Heart left ventricle (tissue), 16 donors: Measurements from ENCODE around the gene ZFYVE21. TPM values are rescaled to one million over a fixed set of nuclear protein-coding genes. Genes with fewer than 3 reads are reported as not detected.

Source experiments
- ATAC-seq, 4 donors: fragments of 200-7000 bp; cut with Tn5 transposase; one replicate each; pipeline ENCODE4 v1.9.1; 2020 to 2022; ENCODE audit warnings: moderate library complexity in 4 of 4, mild to moderate bottlenecking in 3 of 4, moderate number of reproducible peaks in 1 of 4
- DNase-seq, 5 donors: peaks; one replicate each; pipeline ENCODE4 v3.0.0-alpha.2; 2020
- H3K27ac ChIP-seq, 12 donors: fragments of 200-600 bp; sonication (generic) in 4 of 12; one replicate each; pipeline versions ENCODE4 v1.5.0 to v1.8.0; 2016 to 2022; ENCODE audit warnings: mild to moderate bottlenecking in 2 of 12
- H3K27me3 ChIP-seq, 9 donors: fragments of 200-600 bp; sonication (generic) in 2 of 9; one replicate each; pipeline versions ENCODE4 v1.5.1 to v1.8.0; 2016 to 2022; ENCODE audit warnings: mild to moderate bottlenecking in 3 of 9
- H3K36me3 ChIP-seq, 9 donors: fragments of 200-600 bp; sonication (generic) in 2 of 9; one replicate each; pipeline versions ENCODE4 v1.5.0 to v1.8.0; 2018 to 2022; ENCODE audit warnings: mild to moderate bottlenecking in 2 of 9
- H3K4me1 ChIP-seq, 12 donors: fragments of 200-600 bp; sonication (generic) in 4 of 12; one replicate each; pipeline versions ENCODE4 v1.5.0 to v1.8.0; 2016 to 2022; ENCODE audit warnings: mild to moderate bottlenecking in 3 of 12
- H3K4me3 ChIP-seq, 12 donors: fragments of 200-600 bp; sonication (generic) in 4 of 12; one replicate each; pipeline versions ENCODE4 v1.5.0 to v1.8.0; 2017 to 2022; ENCODE audit warnings: mild to moderate bottlenecking in 9 of 12, moderate library complexity in 4 of 12
- H3K9me3 ChIP-seq, 12 donors: fragments of 200-600 bp; sonication (generic) in 4 of 12; one replicate each; pipeline versions ENCODE4 v1.5.0 to v1.8.0; 2016 to 2022; ENCODE audit warnings: mild to moderate bottlenecking in 1 of 12
- POLR2A ChIP-seq, 2 donors: fragments of 450-650 bp; IDR thresholded peaks; one replicate each; pipeline ENCODE4 v1.6.1; 2017; ENCODE audit warnings: antibody characterized with exemption in 2 of 2, mild to moderate bottlenecking in 2 of 2, moderate library complexity in 2 of 2
- WGBS, 4 donors: extraction: QIAGEN DNeasy Blood & Tissue Kit in 2 of 4; methylation state at CpG; one replicate each; pipeline versions ENCODE4 v1.1.5 to v1.1.7; 2013 to 2018; 5-methylcytosine and 5-hydroxymethylcytosine counted together
- intact Hi-C, 10 donors: fragments of 100-400 bp; cut with DNase I; formaldehyde crosslinking; loops; one replicate each; pipeline versions ENCODE4 v1.11.1 to v1.14.2; 2022
- polyA plus RNA-seq, 2 donors: library from polyadenylated mRNA; stranded (reverse); fragments of 200-250 nt; gene quantifications; one replicate each; pipeline ENCODE4 v1.2.3, GENCODE V29; 2013
- total RNA-seq, 9 donors: library from RNA; depleted of rRNA in 2 of 9; stranded (reverse); fragments of >200 nt in 2 of 9; fragmentation: NEBNext Ultra II Directional in 3 of 9; extraction: Animal tissue kit (Norgen Biotek cat#: 25700) in 3 of 9; gene quantifications; one replicate each; pipeline versions ENCODE4 v1.1.0 to v1.2.4, GENCODE V29; 2016 to 2023
- TF ChIP-seq, protein P1 (sequence below), 12 donors: fragments of 200-600 bp; sonication (generic) in 4 of 12; IDR thresholded peaks; one replicate each; pipeline versions ENCODE4 v1.5.0 to v1.8.0; 2018 to 2022; ENCODE audit warnings: antibody characterized with exemption in 12 of 12, mild to moderate bottlenecking in 5 of 12
- donor health status: ischemic (EF 13 %, LVEDD 7.1; RV severe dilation, severe dysfunction).
- donor health status: healthy with polysubstance abuse.
- donor health status: DM: no; HTN: yes; CAD: no.
- donor health status: DM: no; HTN: no; CAD: no.
- donor health status: ischemic (EF 25% LVEDD 6.9; RV normal size, moderate dysfunction).
- donor health status: ischemic (EF 25% LVEDD 5.7; RV mildly dilated, moderate dysfunction).
- donor health status: healthy.
- donor health status: DM: yes; HTN: yes; CAD: no.
- donor health status: ischemic (EF 35%, LVEDD 5.7; RV mildly dilated, moderate dysfunction).
- donor health status: nonischemic (EF 11% LVEDD 7.7; RV severe dilation, severe dysfunction).
- donor health status: DM: yes; HTN: yes; CAD: no.
- donor health status: PGD.
- donor health status: ischemic (EF 29% LVEDD 5.4; RV normal size, mild dysfunction).
- donor health status: nonischemic (EF 23%, LVEDD 6.1; RV moderate dilation, normal function).

Gene ZFYVE21
- total and polyA plus RNA-seq, 11 donors = 44.1 to 86.1 (median 52.5) TPM

DNA sequence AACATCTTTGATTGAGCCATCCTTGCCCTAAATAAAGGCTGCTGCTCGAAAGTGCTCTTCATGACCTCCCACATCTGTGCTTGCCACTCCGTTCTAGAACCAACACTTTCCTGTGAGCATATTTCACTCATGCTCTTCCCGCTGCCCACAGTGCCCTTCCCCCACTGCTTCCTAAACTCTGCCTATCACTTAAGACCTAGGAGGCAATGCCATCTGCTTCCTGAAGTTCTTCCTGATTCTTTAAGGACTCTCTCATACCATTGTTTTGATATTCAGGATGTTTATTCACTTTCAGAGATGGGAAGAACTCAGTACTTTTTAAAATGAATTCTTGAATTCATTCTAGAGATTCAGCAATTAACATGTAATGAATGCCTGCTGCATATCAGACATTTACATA lies 49.9 kb downstream of the ZFYVE21 start:
- H3K4me1 ChIP-seq = peaks cover 0 to 15% (median 2%) of the 10 kb centered on the region in 12 donors
- H3K9me3 ChIP-seq = no peaks in the 10 kb centered on the region
- no peak for TF ChIP-seq POLR2A (IDR thresholded peaks at IDR 0.05)
- TF ChIP-seq, protein P1, sequence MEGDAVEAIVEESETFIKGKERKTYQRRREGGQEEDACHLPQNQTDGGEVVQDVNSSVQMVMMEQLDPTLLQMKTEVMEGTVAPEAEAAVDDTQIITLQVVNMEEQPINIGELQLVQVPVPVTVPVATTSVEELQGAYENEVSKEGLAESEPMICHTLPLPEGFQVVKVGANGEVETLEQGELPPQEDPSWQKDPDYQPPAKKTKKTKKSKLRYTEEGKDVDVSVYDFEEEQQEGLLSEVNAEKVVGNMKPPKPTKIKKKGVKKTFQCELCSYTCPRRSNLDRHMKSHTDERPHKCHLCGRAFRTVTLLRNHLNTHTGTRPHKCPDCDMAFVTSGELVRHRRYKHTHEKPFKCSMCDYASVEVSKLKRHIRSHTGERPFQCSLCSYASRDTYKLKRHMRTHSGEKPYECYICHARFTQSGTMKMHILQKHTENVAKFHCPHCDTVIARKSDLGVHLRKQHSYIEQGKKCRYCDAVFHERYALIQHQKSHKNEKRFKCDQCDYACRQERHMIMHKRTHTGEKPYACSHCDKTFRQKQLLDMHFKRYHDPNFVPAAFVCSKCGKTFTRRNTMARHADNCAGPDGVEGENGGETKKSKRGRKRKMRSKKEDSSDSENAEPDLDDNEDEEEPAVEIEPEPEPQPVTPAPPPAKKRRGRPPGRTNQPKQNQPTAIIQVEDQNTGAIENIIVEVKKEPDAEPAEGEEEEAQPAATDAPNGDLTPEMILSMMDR (IDR thresholded peaks at IDR 0.05) = no peak
- no peak overlapping the region for H3K27ac ChIP-seq
- no peak overlapping the region for H3K4me3 ChIP-seq
- 80 to 87% (median 81%) methylated on average over 3 of the region's 3 CpGs for WGBS, 4 donors
- DNase-seq (no peak), ATAC-seq (no peak)
- H3K27me3 ChIP-seq = no peaks in the 10 kb centered on the region
- peaks cover 0 to 39% (median 9%) of the 10 kb centered on the region in 9 donors for H3K36me3 ChIP-seq
- intact Hi-C loops = no loop called here

DNA sequence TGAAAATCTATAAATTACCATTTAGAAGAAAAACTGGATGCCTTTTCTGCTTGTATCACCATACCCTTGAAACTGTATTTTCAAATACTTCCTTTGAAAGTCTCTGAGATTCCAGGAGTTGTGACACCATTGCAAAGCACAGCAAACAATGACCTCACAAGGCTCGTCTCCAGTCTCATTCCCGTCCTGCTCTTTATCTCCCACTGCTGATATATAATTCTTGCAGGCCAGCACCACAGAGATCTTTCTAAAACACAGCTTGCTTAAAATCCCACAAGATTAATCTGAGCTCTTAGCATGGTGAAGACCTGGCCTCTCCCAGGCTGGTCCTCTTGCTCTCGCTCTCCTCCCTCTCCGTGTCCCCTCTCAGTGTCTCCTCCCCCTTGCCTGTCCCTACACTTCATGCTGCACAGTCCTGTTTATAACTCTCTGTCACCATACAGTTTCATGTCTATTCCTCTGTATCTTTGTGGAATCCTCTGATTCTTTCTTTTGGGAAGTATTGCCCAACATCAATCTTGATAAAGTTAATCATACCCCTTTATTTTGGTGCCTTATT lies 51.8 kb downstream of the ZFYVE21 start:
- peaks cover 0 to 5% (median 0%) of the 10 kb centered on the region in 12 donors for H3K9me3 ChIP-seq
- 52 to 55% (median 54%) methylated on average over 4 of the region's 4 CpGs for WGBS, 4 donors
- intact Hi-C loops = no loop called here
- DNase-seq = no peak
- no peak overlapping the region for H3K27ac ChIP-seq
- peaks cover 0 to 15% (median 2%) of the 10 kb centered on the region in 12 donors for H3K4me1 ChIP-seq
- H3K36me3 ChIP-seq = peaks cover 0 to 37% (median 12%) of the 10 kb centered on the region in 9 donors
- H3K4me3 ChIP-seq = no peak overlapping the region
- TF ChIP-seq, protein P1 (IDR thresholded peaks at IDR 0.05) = no peak
- TF ChIP-seq POLR2A (IDR thresholded peaks at IDR 0.05) = no peak
- peak; percentile 64 to 71 (median 70) for ATAC-seq
- H3K27me3 ChIP-seq = no peaks in the 10 kb centered on the region

DNA sequence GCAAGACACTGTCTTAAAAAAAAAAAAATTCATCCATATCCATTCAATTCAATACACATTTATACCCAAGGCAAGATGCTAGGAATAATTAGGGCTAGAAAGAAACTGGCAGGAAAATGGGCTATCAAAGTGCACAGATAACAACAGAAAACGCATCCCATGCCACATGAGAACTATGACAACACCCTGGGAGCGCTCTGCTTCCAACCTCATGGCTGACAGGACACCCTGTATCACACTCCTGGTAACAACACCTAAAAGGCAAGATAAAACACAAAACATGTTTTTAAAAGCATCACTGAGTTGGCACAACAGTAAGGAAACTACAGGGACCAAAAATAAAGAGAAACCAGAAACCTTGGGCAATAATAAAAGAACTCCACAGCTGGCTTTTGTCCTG lies 54.9 kb downstream of the ZFYVE21 start:
- intact Hi-C loops = no loop called here
- 64 to 73% (median 69%) methylated on average over 2 of the region's 2 CpGs for WGBS, 4 donors
- peaks cover 0 to 7% (median 0%) of the 10 kb centered on the region in 12 donors for H3K9me3 ChIP-seq
- no peaks in the 10 kb centered on the region for H3K27me3 ChIP-seq
- H3K36me3 ChIP-seq = peaks cover 0 to 32% (median 2%) of the 10 kb centered on the region in 9 donors
- peaks cover 0 to 19% (median 4%) of the 10 kb centered on the region in 12 donors for H3K4me1 ChIP-seq
- H3K4me3 ChIP-seq = no peak overlapping the region
- DNase-seq (no peak), ATAC-seq (peak in 2 of 4 donors; percentile 35 to 57)
- TF ChIP-seq, protein P1 (IDR thresholded peaks at IDR 0.05) = no peak
- no peak for TF ChIP-seq POLR2A (IDR thresholded peaks at IDR 0.05)
- no peak overlapping the region for H3K27ac ChIP-seq

DNA sequence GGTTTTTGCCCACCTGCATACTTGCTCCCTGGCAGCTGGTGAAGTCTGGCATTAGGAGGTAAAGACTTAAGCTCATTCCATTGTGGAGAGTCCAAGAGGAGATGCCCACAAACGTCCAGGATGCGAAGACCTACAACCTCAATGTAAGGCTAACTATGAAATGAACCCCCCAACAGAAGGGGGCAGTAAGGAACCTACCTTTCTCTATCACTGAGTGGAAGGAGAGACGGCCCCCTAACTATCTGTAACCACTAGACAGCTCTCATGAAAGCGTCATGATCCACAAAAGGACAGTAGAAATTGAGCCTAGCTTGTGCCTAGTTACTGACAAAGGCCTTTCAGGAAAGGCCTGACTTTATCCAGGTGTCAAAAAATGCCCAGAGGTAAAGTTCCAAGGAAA lies 55.3 kb downstream of the ZFYVE21 start:
- H3K27me3 ChIP-seq = no peaks in the 10 kb centered on the region
- H3K27ac ChIP-seq = no peak overlapping the region
- H3K9me3 ChIP-seq = peaks cover 0 to 7% (median 0%) of the 10 kb centered on the region in 12 donors
- no peak overlapping the region for H3K4me3 ChIP-seq
- intact Hi-C loops = no loop called here
- WGBS, 4 donors = 49 to 70% (median 68%) methylated on average over 4 of the region's 4 CpGs
- H3K36me3 ChIP-seq = peaks cover 0 to 35% (median 2%) of the 10 kb centered on the region in 9 donors
- peaks cover 0 to 19% (median 5%) of the 10 kb centered on the region in 12 donors for H3K4me1 ChIP-seq
- TF ChIP-seq POLR2A (IDR thresholded peaks at IDR 0.05) = no peak
- TF ChIP-seq, protein P1 (IDR thresholded peaks at IDR 0.05) = peak in 1 of 12 donors; percentile 20
- DNase-seq (no peak), ATAC-seq (peak in 1 of 4 donors; percentile 21)
